Measurements from ENCODE around the gene PDGFRB.

The PDGFRB gene

GRCh38 chr5:150155258-150156026 lies at the start of gene PDGFRB:
Gene PDGFRB, minus strand, starts transcription at chr5:150155845. Its CDS starts 18,798 bp downstream, at chr5:150137047.
- FAIRE-seq: peak; percentile 95

GRCh38 chr5:150204590-150204960 lies 48.9 kb upstream of the PDGFRB start:
- FAIRE-seq: no peak

GRCh38 chr5:150203832-150204589 lies 48.4 kb upstream of the PDGFRB start:
- FAIRE-seq: no peak

GRCh38 chr5:150202501-150202900 lies 46.9 kb upstream of the PDGFRB start:
- no peak for FAIRE-seq

- no peak for FAIRE-seq
Measured at GRCh38 chr5:150197476-150197875, 41.8 kb upstream of the PDGFRB start.

GRCh38 chr5:150196986-150197385 lies 41.3 kb upstream of the PDGFRB start:
- FAIRE-seq: no peak

GRCh38 chr5:150196514-150196913 lies 40.9 kb upstream of the PDGFRB start:
- no peak for FAIRE-seq

GRCh38 chr5:150195736-150196485 lies 40.3 kb upstream of the PDGFRB start:
- FAIRE-seq: no peak

GRCh38 chr5:150192462-150192861 lies 36.8 kb upstream of the PDGFRB start:
- no peak for FAIRE-seq

- no peak for FAIRE-seq
Measured at GRCh38 chr5:150190987-150191386, 35.3 kb upstream of the PDGFRB start.

GRCh38 chr5:150190503-150190979 lies 34.9 kb upstream of the PDGFRB start:
- FAIRE-seq: no peak

GRCh38 chr5:150189728-150190502 lies 34.3 kb upstream of the PDGFRB start, which contains the start of gene SLC6A7:
Gene SLC6A7, plus strand, starts transcription at chr5:150190062. Its CDS starts 266 bp downstream, at chr5:150190328.
- FAIRE-seq: no peak

GRCh38 chr5:150189326-150189725 lies 33.7 kb upstream of the PDGFRB start:
- FAIRE-seq: no peak

- no peak for FAIRE-seq
Measured at GRCh38 chr5:150188146-150188842, 32.6 kb upstream of the PDGFRB start.

- FAIRE-seq: no peak
Measured at GRCh38 chr5:150186897-150187296, 31.3 kb upstream of the PDGFRB start.

GRCh38 chr5:150186137-150186536 lies 30.5 kb upstream of the PDGFRB start:
- no peak for FAIRE-seq

GRCh38 chr5:150184990-150185912 lies 29.6 kb upstream of the PDGFRB start:
- FAIRE-seq: no peak

GRCh38 chr5:150184006-150184405 lies 28.4 kb upstream of the PDGFRB start:
- FAIRE-seq: no peak

GRCh38 chr5:150183436-150183835 lies 27.8 kb upstream of the PDGFRB start:
- FAIRE-seq: no peak

- FAIRE-seq: no peak
Measured at GRCh38 chr5:150182774-150183173, 27.1 kb upstream of the PDGFRB start.
